GM23248 (cell line): ENCODE results near the gene DNMT3B. TPM values are rescaled to one million over a fixed set of nuclear protein-coding genes. Genes with fewer than 3 reads are reported as not detected.

Experiments used
- DNase-seq: peaks from one replicate; pipeline ENCODE4 v3.0.0-alpha.2; 2015
- H2AFZ ChIP-seq: fragments of 200-600 bp; sonication (generic); 2 replicates; pipeline ENCODE4 v1.6.1; 2016; ENCODE audit warnings: antibody characterized with exemption
- H3F3A ChIP-seq: fragments of 200-600 bp; sonication (generic); 2 replicates; pipeline ENCODE4 v1.6.1; 2016; ENCODE audit warnings: mild to moderate bottlenecking, antibody characterized with exemption, mixed run types; ENCODE audit not compliant: insufficient read depth
- H3K27ac ChIP-seq: fragments of 200-600 bp; sonication (generic); 2 replicates; pipeline ENCODE4 v1.5.1; 2016; ENCODE audit warnings: mild to moderate bottlenecking
- H3K27me3 ChIP-seq: fragments of 200-600 bp; sonication (generic); replicated peaks from 2 replicates; pipeline ENCODE4 v1.6.1; 2016; ENCODE audit warnings: mild to moderate bottlenecking; ENCODE audit not compliant: insufficient read depth
- H3K36me3 ChIP-seq: fragments of 200-600 bp; sonication (generic); 2 replicates; pipeline ENCODE4 v1.6.1; 2016; ENCODE audit warnings: low read depth, mild to moderate bottlenecking
- H3K4me1 ChIP-seq: fragments of 200-600 bp; sonication (generic); 2 replicates; pipeline ENCODE4 v1.6.1; 2016; ENCODE audit warnings: mild to moderate bottlenecking; ENCODE audit not compliant: insufficient read depth
- H3K4me2 ChIP-seq: fragments of 200-600 bp; sonication (generic); one replicate; pipeline ENCODE4 v1.6.1; 2016; ENCODE audit warnings: mild to moderate bottlenecking; ENCODE audit not compliant: unreplicated experiment
- H3K4me3 ChIP-seq: fragments of 200-600 bp; sonication (generic); 2 replicates; pipeline ENCODE4 v1.5.1; 2016; ENCODE audit warnings: mild to moderate bottlenecking
- H3K79me2 ChIP-seq: fragments of 200-600 bp; sonication (generic); 2 replicates; pipeline ENCODE4 v1.6.1; 2016; ENCODE audit warnings: mild to moderate bottlenecking; ENCODE audit not compliant: insufficient read depth
- H3K9ac ChIP-seq: fragments of 200-600 bp; sonication (generic); 2 replicates; pipeline ENCODE4 v1.6.1; 2016; ENCODE audit warnings: mild to moderate bottlenecking
- H3K9me2 ChIP-seq: fragments of 200-600 bp; sonication (generic); 2 replicates; pipeline ENCODE4 v1.6.1; 2016; ENCODE audit warnings: mixed run types, mild to moderate bottlenecking, moderate library complexity; ENCODE audit not compliant: insufficient read depth
- H3K9me3 ChIP-seq: fragments of 200-600 bp; sonication (generic); one replicate; pipeline ENCODE4 v1.6.1; 2017; ENCODE audit warnings: low read depth
- H4K20me1 ChIP-seq: fragments of 200-600 bp; sonication (generic); 2 replicates; pipeline ENCODE4 v1.6.0; 2016; ENCODE audit not compliant: insufficient read depth
- EZH2 ChIP-seq: fragments of 200-600 bp; sonication (generic); IDR thresholded peaks from 2 replicates; pipeline ENCODE4 v1.6.1; 2018; ENCODE audit warnings: antibody characterized with exemption, mild to moderate bottlenecking; ENCODE audit not compliant: insufficient read depth, poor library complexity, severe bottlenecking
- EZH2phosphoT487 ChIP-seq: fragments of 200-600 bp; sonication (generic); IDR thresholded peaks from 2 replicates; pipeline ENCODE4 v1.6.1; 2018; ENCODE audit warnings: antibody characterized with exemption, moderate library complexity, mild to moderate bottlenecking, low read depth; ENCODE audit not compliant: insufficient read depth
- WGBS, 2 experiments: methylation state at CpG; one replicate each; pipeline ENCODE4 v1.1.6; 2015 to 2017; ENCODE audit warnings: low lambda C conversion rate in 2 of 2, low coverage in 1 of 2; ENCODE audit errors: missing lambda C conversion rate in 2 of 2; 5-methylcytosine and 5-hydroxymethylcytosine counted together
- in situ Hi-C: fragments of 300-500 bp; cut with MboI; formaldehyde crosslinking; loops from 2 replicates; pipeline ENCODE4 v1.15.0; 2020
- polyA plus RNA-seq: library from polyadenylated mRNA; unstranded; fragments of >200 nt; fragmentation: Nextera tagmentation; extraction: Ambion mirVana; gene quantifications from 2 replicates; pipeline ENCODE4 v1.2.1, GENCODE V29; 2016
- total RNA-seq: library from RNA; depleted of rRNA; stranded (reverse); fragments of >200 nt; shearing (Covaris generic); gene quantifications from 2 replicates; pipeline ENCODE4 v1.2.3, GENCODE V29; 2014

DNMT3B gene
- total and polyA plus RNA-seq, 2 experiments from 2014 or later, result 0.85 to 1.5 TPM

DNA sequence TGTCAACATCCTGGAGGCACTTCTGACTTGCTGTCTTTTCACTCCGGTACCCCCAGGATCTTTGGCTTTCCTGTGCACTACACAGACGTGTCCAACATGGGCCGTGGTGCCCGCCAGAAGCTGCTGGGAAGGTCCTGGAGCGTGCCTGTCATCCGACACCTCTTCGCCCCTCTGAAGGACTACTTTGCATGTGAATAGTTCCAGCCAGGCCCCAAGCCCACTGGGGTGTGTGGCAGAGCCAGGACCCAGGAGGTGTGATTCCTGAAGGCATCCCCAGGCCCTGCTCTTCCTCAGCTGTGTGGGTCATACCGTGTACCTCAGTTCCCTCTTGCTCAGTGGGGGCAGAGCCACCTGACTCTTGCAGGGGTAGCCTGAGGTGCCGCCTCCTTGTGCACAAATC lies 45.5 kb downstream of the DNMT3B start:
- WGBS, 2 experiments, result 73 to 84% methylated on average over 8 to 9 of the region's 9 CpGs
- Histone ChIP-seq H3K9me3 (no peaks in the 10 kb centered on the region), H3K9ac (no peak overlapping the region), H3K4me2 (no peak overlapping the region), H3F3A (no peaks in the 10 kb centered on the region), H3K4me1 (no peaks in the 10 kb centered on the region), H2AFZ (no peak overlapping the region), H3K9me2 (no peaks in the 10 kb centered on the region), H3K36me3 (no peaks in the 10 kb centered on the region), H3K27ac (no peak overlapping the region), H3K79me2 (no peaks in the 10 kb centered on the region), H4K20me1 (no peaks in the 10 kb centered on the region), H3K27me3 (no peaks in the 10 kb centered on the region), H3K4me3 (no peak overlapping the region)
- no peak for TF ChIP-seq EZH2phosphoT487
- in situ Hi-C loops, result no loop called here
- DNase-seq, result no peak

DNA sequence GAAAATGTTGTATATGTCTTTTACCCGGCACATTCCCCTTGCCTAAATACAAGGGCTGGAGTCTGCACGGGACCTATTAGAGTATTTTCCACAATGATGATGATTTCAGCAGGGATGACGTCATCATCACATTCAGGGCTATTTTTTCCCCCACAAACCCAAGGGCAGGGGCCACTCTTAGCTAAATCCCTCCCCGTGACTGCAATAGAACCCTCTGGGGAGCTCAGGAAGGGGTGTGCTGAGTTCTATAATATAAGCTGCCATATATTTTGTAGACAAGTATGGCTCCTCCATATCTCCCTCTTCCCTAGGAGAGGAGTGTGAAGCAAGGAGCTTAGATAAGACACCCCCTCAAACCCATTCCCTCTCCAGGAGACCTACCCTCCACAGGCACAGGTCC lies 46.3 kb downstream of the DNMT3B start:
- TF ChIP-seq EZH2phosphoT487, result no peak
- no peak for TF ChIP-seq EZH2
- H3K4me2 ChIP-seq, result no peak overlapping the region
- H3K9me2 ChIP-seq, result no peaks in the 10 kb centered on the region
- H4K20me1 ChIP-seq, result no peaks in the 10 kb centered on the region
- no peak overlapping the region for H3K27ac ChIP-seq
- H3K4me3 ChIP-seq, result no peak overlapping the region
- H3K4me1 ChIP-seq, result no peaks in the 10 kb centered on the region
- WGBS, 2 experiments, result 86 to 87% methylated on average over 4 of the region's 4 CpGs
- H3K27me3 ChIP-seq, result no peaks in the 10 kb centered on the region
- H2AFZ ChIP-seq, result no peak overlapping the region
- H3K79me2 ChIP-seq, result no peaks in the 10 kb centered on the region
- no peaks in the 10 kb centered on the region for H3K9me3 ChIP-seq
- H3K9ac ChIP-seq, result no peak overlapping the region
- in situ Hi-C loops, result no loop called here
- no peak for DNase-seq
- H3K36me3 ChIP-seq, result no peaks in the 10 kb centered on the region
- H3F3A ChIP-seq, result no peaks in the 10 kb centered on the region

DNA sequence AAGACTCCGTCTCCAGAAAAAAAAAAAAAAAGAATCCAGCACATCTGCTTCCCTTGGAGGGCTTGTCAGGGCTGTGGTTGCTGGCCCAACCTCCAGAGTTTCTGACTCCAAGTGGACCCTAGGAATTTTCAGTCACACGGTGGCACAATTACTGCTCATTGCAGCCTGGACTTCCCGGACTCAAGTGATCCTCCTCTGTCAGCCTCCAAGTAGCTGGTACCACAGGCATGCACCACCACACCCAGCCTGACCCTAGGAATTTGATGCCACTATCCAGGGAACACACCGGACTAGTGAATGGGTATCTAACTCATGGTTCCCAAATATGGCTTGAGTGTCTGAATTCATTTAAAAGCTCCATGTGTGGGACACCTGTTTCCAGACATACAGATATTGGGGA lies 47.7 kb downstream of the DNMT3B start:
- WGBS, 2 experiments, result 74 to 80% methylated on average over 4 of the region's 4 CpGs
- no peak for TF ChIP-seq EZH2phosphoT487
- no peak for TF ChIP-seq EZH2
- in situ Hi-C loops, result no loop called here

DNA sequence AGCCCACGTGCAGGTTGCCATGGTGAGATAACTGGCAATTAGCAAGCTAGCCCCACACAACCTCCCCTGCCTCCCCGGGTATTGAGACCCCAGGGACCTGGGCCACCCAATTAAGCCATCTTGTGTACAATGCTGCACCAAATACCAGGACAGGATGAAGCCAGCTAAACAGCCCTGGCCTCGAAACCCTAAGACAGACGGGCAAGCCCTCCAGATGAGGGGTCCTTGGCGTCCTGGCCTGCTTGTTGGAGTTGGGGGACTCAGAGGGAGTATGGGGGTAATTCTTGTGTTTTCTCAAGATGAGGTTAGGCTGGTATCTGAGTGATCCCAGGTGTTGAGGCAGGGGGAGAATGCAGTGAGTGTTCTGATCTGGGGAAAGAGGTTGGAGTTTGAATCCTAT lies 48.8 kb downstream of the DNMT3B start:
- H3K27me3 ChIP-seq, result no peaks in the 10 kb centered on the region
- H3K4me2 ChIP-seq, result no peak overlapping the region
- no peak overlapping the region for H3K27ac ChIP-seq
- no peak for TF ChIP-seq EZH2phosphoT487
- TF ChIP-seq EZH2, result no peak
- in situ Hi-C loops, result no loop called here
- H3K9ac ChIP-seq, result no peak overlapping the region
- no peaks in the 10 kb centered on the region for H3F3A ChIP-seq
- H3K4me3 ChIP-seq, result no peak overlapping the region
- H3K79me2 ChIP-seq, result no peaks in the 10 kb centered on the region
- DNase-seq, result no peak
- no peaks in the 10 kb centered on the region for H4K20me1 ChIP-seq
- no peaks in the 10 kb centered on the region for H3K4me1 ChIP-seq
- H3K9me3 ChIP-seq, result no peaks in the 10 kb centered on the region
- no peak overlapping the region for H2AFZ ChIP-seq
- H3K9me2 ChIP-seq, result no peaks in the 10 kb centered on the region
- H3K36me3 ChIP-seq, result no peaks in the 10 kb centered on the region
- 75 to 78% methylated on average over 5 of the region's 5 CpGs for WGBS, 2 experiments

More for the DNA sequence above, 47.7 kb downstream of the DNMT3B start:
- Histone ChIP-seq H3K36me3 (no peaks in the 10 kb centered on the region), H3K4me3 (no peak overlapping the region), H3K9ac (no peak overlapping the region), H4K20me1 (no peaks in the 10 kb centered on the region), H3K27ac (no peak overlapping the region), H3K9me2 (no peaks in the 10 kb centered on the region), H2AFZ (no peak overlapping the region), H3K4me1 (no peaks in the 10 kb centered on the region), H3K4me2 (no peak overlapping the region), H3K79me2 (no peaks in the 10 kb centered on the region), H3K9me3 (no peaks in the 10 kb centered on the region), H3F3A (no peaks in the 10 kb centered on the region), H3K27me3 (no peaks in the 10 kb centered on the region)
- DNase-seq, result no peak

DNA sequence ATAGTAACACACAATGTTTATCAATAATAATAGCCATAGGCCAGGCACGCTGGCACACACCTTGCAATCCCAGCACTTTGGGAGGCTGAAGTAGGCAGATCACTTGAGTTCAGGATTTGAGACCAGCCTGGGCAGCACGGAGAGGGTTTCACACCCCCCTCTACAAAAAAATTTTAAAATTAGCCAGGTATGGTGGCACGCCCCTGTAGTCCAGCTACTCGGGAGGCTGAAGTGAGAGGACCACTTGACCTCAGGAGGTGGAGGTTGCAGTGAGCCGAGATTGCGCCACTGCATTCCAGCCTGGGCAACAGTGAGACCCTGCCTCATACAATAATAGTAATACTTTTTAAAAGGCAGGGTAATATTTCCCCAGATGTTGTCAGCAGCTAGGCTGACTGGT lies 49.7 kb downstream of the DNMT3B start:
- TF ChIP-seq EZH2phosphoT487, result no peak
- no peak for TF ChIP-seq EZH2
- Histone ChIP-seq H3K27ac (no peak overlapping the region), H3K9me2 (no peaks in the 10 kb centered on the region), H3K4me2 (no peak overlapping the region), H3K9me3 (no peaks in the 10 kb centered on the region), H3K36me3 (no peaks in the 10 kb centered on the region), H3K9ac (no peak overlapping the region), H3K4me3 (no peak overlapping the region), H3K79me2 (no peaks in the 10 kb centered on the region), H3F3A (no peaks in the 10 kb centered on the region), H3K4me1 (no peaks in the 10 kb centered on the region), H2AFZ (no peak overlapping the region), H3K27me3 (no peaks in the 10 kb centered on the region), H4K20me1 (no peaks in the 10 kb centered on the region)
- no peak for DNase-seq
- in situ Hi-C loops, result no loop called here
- 80 to 83% methylated on average over 6 of the region's 6 CpGs for WGBS, 2 experiments
